HFF-Myc (cell line): ENCODE results near the gene TSPAN32.

ENCODE experiments used
- DNase-seq: peaks from one replicate; pipeline ENCODE4 v3.0.0-alpha.2; 2011; ENCODE audit warnings: low read depth; ENCODE audit errors: extremely low read depth
- H3K4me3 ChIP-seq: replicated peaks from 2 replicates; pipeline ENCODE4 v1.5.1; 2011; ENCODE audit warnings: low read depth, mild to moderate bottlenecking, control low read depth, low read length
- TF ChIP-seq, protein P1 (sequence below): IDR thresholded peaks from 2 replicates; pipeline ENCODE4 v1.5.1; 2012; ENCODE audit warnings: mild to moderate bottlenecking, low read depth, low read length, control low read depth; ENCODE audit errors: missing control alignments

Gene TSPAN32

DNA sequence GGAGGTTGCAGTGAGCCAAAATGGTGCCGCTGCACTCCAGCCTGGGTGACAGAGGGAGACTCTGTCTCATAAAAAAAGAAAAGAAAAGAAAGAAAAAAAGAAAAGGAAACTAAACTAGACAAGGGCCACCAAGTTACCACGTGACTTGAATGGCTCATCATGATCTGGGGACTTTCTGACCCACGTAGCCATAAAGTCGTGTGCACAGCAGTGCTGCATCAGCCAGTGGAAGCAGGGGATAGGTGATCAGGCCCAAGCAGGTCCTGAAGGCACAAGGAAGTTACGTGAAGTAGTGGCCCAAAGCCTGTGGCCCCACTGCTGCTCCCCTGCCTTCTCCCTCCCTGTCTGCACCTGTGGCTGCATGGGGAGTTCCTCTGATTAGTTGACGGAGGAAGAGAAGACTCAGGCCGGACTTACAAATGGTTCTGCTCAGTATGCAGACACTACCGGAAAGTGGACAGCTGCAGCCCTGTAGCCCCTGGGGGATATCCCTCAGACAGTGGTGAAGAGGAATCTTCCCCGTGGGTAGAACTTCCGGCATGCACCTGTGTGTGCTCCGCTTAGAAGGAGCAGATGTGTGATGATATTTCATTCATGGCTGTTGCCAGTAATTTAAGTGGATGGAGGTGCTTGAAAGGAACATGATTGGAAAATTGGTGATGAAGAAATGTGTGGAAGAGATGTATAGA, 57.1 kb downstream of the TSPAN32 start:
- no peak overlapping the region for H3K4me3 ChIP-seq
- DNase-seq: no peak
- TF ChIP-seq, protein P1, sequence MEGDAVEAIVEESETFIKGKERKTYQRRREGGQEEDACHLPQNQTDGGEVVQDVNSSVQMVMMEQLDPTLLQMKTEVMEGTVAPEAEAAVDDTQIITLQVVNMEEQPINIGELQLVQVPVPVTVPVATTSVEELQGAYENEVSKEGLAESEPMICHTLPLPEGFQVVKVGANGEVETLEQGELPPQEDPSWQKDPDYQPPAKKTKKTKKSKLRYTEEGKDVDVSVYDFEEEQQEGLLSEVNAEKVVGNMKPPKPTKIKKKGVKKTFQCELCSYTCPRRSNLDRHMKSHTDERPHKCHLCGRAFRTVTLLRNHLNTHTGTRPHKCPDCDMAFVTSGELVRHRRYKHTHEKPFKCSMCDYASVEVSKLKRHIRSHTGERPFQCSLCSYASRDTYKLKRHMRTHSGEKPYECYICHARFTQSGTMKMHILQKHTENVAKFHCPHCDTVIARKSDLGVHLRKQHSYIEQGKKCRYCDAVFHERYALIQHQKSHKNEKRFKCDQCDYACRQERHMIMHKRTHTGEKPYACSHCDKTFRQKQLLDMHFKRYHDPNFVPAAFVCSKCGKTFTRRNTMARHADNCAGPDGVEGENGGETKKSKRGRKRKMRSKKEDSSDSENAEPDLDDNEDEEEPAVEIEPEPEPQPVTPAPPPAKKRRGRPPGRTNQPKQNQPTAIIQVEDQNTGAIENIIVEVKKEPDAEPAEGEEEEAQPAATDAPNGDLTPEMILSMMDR: no peak

DNA sequence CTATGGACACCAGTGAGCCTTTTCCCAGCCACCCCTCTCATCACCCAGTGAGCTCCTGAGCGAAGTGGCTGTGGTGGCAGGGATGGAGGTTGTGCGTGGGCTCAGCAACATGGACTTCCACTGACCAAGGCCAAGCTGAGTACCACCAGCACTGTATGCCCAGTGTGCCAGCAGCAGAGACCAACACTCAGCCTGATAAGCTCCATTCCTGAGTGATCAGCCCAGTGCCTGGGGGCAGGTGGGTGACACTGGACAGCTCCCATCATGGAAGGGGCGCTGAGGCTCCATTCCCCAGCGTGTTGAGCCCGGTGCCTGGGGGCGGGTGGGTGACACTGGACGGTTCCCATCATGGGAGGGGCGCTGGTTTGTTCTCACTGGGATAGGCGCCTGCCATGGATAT, 57.7 kb downstream of the TSPAN32 start:
- DNase-seq: no peak
- TF ChIP-seq, protein P1: no peak
- no peak overlapping the region for H3K4me3 ChIP-seq

- TF ChIP-seq, protein P1: no peak
- H3K4me3 ChIP-seq: no peak overlapping the region
- DNase-seq: no peak
These were observed 58.3 kb downstream of the TSPAN32 start for GRCh38 chr11:2360081-2360642.

GRCh38 chr11:2361565-2361964, 59.8 kb downstream of the TSPAN32 start:
- TF ChIP-seq, protein P1: no peak
- DNase-seq: no peak
- H3K4me3 ChIP-seq: no peak overlapping the region

- DNase-seq: no peak
- TF ChIP-seq, protein P1: no peak
- no peak overlapping the region for H3K4me3 ChIP-seq
These were observed 60.6 kb downstream of the TSPAN32 start for GRCh38 chr11:2362414-2362813.

- H3K4me3 ChIP-seq: no peak overlapping the region
- TF ChIP-seq, protein P1: no peak
- DNase-seq: no peak
These were observed 61.3 kb downstream of the TSPAN32 start for GRCh38 chr11:2363130-2363529.
